ENCODE data around the gene TMCO1. TPM values are rescaled to one million over a fixed set of nuclear protein-coding genes. Genes with fewer than 3 reads are reported as not detected.

TMCO1 gene
- total RNA-seq, 4 donors from 2014 or later: 31.4 to 53.8 (median 46.0) TPM

DNA sequence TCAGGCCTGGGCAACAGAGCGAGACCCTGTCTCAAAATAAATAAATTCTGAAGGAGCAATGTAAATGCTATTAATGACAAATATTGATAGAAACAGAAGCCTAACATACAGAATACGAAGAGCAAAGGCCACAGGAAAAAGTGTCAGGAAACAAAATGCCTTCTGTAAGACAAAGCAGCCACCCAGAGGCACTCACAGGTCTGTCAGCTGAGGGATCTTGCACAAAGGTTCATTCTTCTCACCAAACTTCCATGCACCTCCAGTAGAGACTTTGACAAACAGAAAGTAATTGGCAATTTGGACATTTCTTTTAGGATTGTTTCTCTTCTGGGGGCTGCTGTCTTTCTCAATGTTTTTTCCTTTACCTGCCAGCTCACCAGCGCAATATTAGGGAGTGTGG lies 69.1 kb downstream of the TMCO1 start:
- TF ChIP-seq EP300 (IDR thresholded peaks at IDR 0.05) (no peak), POLR2AphosphoS5 (IDR thresholded peaks at IDR 0.05) (no peak), POLR2A (IDR thresholded peaks at IDR 0.05) (no peak)
- TF ChIP-seq, protein P1, sequence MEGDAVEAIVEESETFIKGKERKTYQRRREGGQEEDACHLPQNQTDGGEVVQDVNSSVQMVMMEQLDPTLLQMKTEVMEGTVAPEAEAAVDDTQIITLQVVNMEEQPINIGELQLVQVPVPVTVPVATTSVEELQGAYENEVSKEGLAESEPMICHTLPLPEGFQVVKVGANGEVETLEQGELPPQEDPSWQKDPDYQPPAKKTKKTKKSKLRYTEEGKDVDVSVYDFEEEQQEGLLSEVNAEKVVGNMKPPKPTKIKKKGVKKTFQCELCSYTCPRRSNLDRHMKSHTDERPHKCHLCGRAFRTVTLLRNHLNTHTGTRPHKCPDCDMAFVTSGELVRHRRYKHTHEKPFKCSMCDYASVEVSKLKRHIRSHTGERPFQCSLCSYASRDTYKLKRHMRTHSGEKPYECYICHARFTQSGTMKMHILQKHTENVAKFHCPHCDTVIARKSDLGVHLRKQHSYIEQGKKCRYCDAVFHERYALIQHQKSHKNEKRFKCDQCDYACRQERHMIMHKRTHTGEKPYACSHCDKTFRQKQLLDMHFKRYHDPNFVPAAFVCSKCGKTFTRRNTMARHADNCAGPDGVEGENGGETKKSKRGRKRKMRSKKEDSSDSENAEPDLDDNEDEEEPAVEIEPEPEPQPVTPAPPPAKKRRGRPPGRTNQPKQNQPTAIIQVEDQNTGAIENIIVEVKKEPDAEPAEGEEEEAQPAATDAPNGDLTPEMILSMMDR (IDR thresholded peaks at IDR 0.05): no peak
- Histone ChIP-seq H3K27ac (no peak overlapping the region), H3K4me3 (no peak overlapping the region), H3K27me3 (no peaks in the 10 kb centered on the region), H3K9me3 (no peaks in the 10 kb centered on the region), H3K36me3 (no peaks in the 10 kb centered on the region), H3K4me1 (peaks cover 37% of the 10 kb centered on the region)
- no peak for DNase-seq (ENCODE audit: low spot score in 2 of 2)
- 84% methylated on average over 3 of the region's 3 CpGs for WGBS

DNA sequence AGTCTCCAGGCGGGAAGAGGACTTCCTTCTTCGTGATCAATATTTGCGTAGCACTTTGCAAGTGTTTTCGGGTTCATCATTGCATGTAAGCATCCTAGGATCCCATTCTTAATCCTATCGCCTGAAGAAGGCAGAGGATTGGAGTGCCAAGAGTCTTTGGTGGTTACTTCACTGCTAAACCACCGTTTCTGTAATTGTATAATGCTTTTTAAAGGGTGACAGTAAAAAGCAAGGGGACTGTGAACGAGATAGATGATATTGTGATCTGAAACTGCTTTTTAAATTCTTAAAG lies 70.0 kb downstream of the TMCO1 start:
- H3K9me3 ChIP-seq: no peaks in the 10 kb centered on the region
- peak overlapping the region; percentile 67 for H3K4me3 ChIP-seq
- H3K4me1 ChIP-seq: peaks cover 38% of the 10 kb centered on the region
- no peaks in the 10 kb centered on the region for H3K27me3 ChIP-seq
- no peak for TF ChIP-seq POLR2AphosphoS5 (IDR thresholded peaks at IDR 0.05)
- TF ChIP-seq POLR2A (IDR thresholded peaks at IDR 0.05): no peak
- TF ChIP-seq, protein P1 (IDR thresholded peaks at IDR 0.05): no peak
- TF ChIP-seq EP300 (IDR thresholded peaks at IDR 0.05): no peak
- DNase-seq (ENCODE audit: low spot score in 2 of 2): no peak
- no peaks in the 10 kb centered on the region for H3K36me3 ChIP-seq
- peak overlapping the region; percentile 97 for H3K27ac ChIP-seq
- 1% methylated on average over 7 of the region's 7 CpGs for WGBS

DNA sequence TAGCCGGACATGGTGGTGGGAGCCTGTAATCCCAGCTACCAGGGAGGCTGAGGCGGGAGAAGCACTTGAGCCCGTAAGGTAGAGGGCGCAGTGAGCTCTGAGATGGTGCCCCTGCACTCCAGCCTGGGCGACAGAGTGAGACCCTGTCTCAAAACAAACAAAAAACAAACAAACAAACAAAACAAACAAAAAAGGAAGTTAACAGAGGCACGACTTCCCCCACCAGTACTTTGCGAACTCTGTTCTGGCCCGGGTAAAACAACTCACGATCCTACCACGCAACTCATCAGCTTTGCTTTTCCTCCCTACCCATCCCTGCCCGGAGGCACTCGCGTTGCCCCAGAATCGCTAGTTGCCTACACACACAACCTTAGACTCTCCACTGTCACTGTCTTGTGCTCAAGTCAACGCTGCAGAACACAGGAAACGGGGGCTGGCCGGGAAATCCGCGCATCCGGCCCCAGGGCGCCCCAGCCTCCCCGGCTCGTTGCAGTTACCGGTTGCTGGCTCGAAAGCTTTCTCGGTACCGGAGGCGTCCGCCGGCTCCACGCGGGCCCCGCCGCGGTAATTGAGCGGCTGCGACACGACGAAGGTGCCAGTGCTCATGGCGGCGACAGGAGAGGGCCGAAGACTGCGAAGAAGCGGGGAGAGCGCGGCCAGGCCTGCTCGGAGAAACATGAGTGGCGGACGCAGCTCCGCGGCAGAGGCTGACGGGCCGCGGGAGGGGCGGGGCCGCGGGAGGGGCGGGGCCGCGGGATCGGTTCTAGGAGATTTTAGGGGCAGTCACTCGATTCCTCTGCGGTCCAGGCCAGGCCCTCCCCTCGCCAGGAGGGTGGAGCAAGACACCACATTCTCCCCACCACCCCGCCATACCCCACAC lies 70.5 kb downstream of the TMCO1 start, which contains the start of gene ALDH9A1:
Gene ALDH9A1 (minus strand): TSS at position 682 of the 880 bp plus-strand sequence. CDS start 4 bp downstream, at position 678.
- TF ChIP-seq POLR2AphosphoS5 (IDR thresholded peaks at IDR 0.05) (peak in 2 of 3 donors; percentile 62 to 75), EP300 (IDR thresholded peaks at IDR 0.05) (no peak), POLR2A (IDR thresholded peaks at IDR 0.05) (peak; percentile 43 to 72)
- TF ChIP-seq, protein P1 (IDR thresholded peaks at IDR 0.05): no peak
- DNase-seq (ENCODE audit: low spot score in 2 of 2): peak; percentile 94 to 95
- no peaks in the 10 kb centered on the region for H3K36me3 ChIP-seq
- H3K4me1 ChIP-seq: peaks cover 38% of the 10 kb centered on the region
- H3K9me3 ChIP-seq: no peaks in the 10 kb centered on the region
- H3K27me3 ChIP-seq: no peaks in the 10 kb centered on the region
- H3K4me3 ChIP-seq: peak within 1 kb of the TSS; percentile 67
- H3K27ac ChIP-seq: peak within 1 kb of the TSS; percentile 97
- under 1% methylated on average over 33 of the region's 65 CpGs for WGBS

DNA sequence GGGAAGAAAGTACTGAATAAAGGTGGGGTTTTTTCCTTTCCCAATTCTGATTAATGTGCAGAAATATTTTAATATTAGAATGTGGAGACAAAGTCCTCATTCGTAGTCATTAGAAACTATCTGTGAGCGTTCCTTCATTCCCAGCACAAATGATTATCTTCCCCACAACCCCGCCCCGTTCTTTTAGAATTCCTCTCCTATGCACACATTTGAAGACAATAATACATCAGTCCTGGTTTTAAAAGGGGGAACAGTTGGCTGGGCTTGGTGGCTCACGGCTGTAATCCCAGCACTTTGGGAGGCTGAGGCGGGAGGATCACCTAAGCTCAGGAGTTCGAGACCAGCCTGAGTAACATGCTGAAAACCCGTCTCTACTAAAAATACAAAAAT lies 71.2 kb downstream of the TMCO1 start:
- H3K36me3 ChIP-seq: no peaks in the 10 kb centered on the region
- peaks cover 38% of the 10 kb centered on the region for H3K4me1 ChIP-seq
- H3K27ac ChIP-seq: peak overlapping the region; percentile 97
- no peaks in the 10 kb centered on the region for H3K27me3 ChIP-seq
- DNase-seq (ENCODE audit: low spot score in 2 of 2): no peak
- 12% methylated on average over 8 of the region's 8 CpGs for WGBS
- peak overlapping the region; percentile 67 for H3K4me3 ChIP-seq
- TF ChIP-seq POLR2A (IDR thresholded peaks at IDR 0.05) (no peak), EP300 (IDR thresholded peaks at IDR 0.05) (no peak), POLR2AphosphoS5 (IDR thresholded peaks at IDR 0.05) (no peak)
- TF ChIP-seq, protein P1 (IDR thresholded peaks at IDR 0.05): no peak
- no peaks in the 10 kb centered on the region for H3K9me3 ChIP-seq

DNA sequence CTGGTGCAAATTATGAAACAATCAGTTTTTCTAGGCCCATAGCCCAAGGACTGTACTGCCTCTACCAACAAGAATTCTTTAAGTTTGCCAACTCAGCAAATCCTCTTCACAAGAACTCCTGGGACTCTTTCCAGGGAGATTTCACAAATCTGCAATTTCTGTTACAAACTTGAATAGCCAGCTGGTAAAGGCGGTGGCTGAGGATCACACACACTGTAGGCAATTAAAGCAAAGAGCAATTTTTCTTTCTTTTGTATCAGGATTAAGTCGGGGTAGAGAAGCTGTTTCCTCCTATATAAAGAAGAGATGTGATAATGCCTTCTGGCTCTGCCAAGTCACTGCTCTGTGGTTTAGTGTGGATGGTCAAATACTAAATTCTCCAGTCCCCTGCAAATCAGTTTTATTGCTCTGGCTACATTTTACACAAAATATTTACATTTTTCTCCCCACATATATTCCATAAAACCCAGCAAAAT lies 72.0 kb downstream of the TMCO1 start:
- Histone ChIP-seq H3K36me3 (no peaks in the 10 kb centered on the region), H3K9me3 (no peaks in the 10 kb centered on the region), H3K27ac (peak overlapping the region; percentile 97), H3K4me1 (peaks cover 38% of the 10 kb centered on the region), H3K4me3 (peak overlapping the region; percentile 67), H3K27me3 (no peaks in the 10 kb centered on the region)
- WGBS: 6% methylated on average over 2 of the region's 2 CpGs
- TF ChIP-seq POLR2AphosphoS5 (IDR thresholded peaks at IDR 0.05) (peak in 2 of 3 donors; percentile 65 to 73), POLR2A (IDR thresholded peaks at IDR 0.05) (no peak)
- no peak for DNase-seq (ENCODE audit: low spot score in 2 of 2)

All from suprapubic skin (tissue), 4 donors.